HepG2 (cell line): Measurements from ENCODE around the gene DHTKD1.

Experiments
- EZH2 ChIP-seq: conservative IDR thresholded peaks from 2 replicates; pipeline ENCODE4 v1.6.1; 2012; ENCODE audit warnings: mild to moderate bottlenecking, low read depth, low read length, moderate library complexity
- MAZ ChIP-seq, 2 experiments: sonication (generic) in 1 of 2; formaldehyde crosslinking in 1 of 2; IDR thresholded peaks; 2 replicates each; pipeline versions ENCODE4 v1.5.0 to v1.6.1; 2012 to 2020; ENCODE audit warnings: low read depth in 2 of 2, mild to moderate bottlenecking in 2 of 2, borderline replicate concordance in 1 of 2, improper control_type of control experiment in 1 of 2, low read length in 1 of 2, missing genetic modification reagents in 1 of 2, moderate library complexity in 1 of 2
- MTF2 ChIP-seq: sonication (generic); formaldehyde crosslinking; IDR thresholded peaks from 2 replicates; pipeline ENCODE4 v1.5.0; 2020; ENCODE audit warnings: missing genetic modification reagents, borderline replicate concordance
- RXRB ChIP-seq: IDR thresholded peaks from 2 replicates; pipeline ENCODE4 v1.6.1; 2016; ENCODE audit warnings: borderline replicate concordance, missing genetic modification reagents, missing compliant biosample characterization
- TCF7L2 ChIP-seq: IDR thresholded peaks from 2 replicates; pipeline ENCODE4 v1.6.1; 2011; ENCODE audit warnings: mild to moderate bottlenecking, low read depth, low read length, moderate library complexity
- YY1 ChIP-seq: IDR thresholded peaks from 2 replicates; pipeline ENCODE4 v1.6.1; 2011; ENCODE audit warnings: low read length, low read depth, moderate library complexity, mild to moderate bottlenecking; ENCODE audit not compliant: insufficient read depth, insufficient replicate concordance
- ZFP1 ChIP-seq: IDR thresholded peaks from 2 replicates; pipeline ENCODE4 v1.6.1; 2016
- ZNF652 ChIP-seq: IDR thresholded peaks from 2 replicates; pipeline ENCODE4 v1.6.1; 2016; ENCODE audit warnings: low read depth, borderline replicate concordance
- ZNF670 ChIP-seq: sonication (generic); formaldehyde crosslinking; IDR thresholded peaks from 2 replicates; pipeline ENCODE4 v1.8.0; 2022; ENCODE audit warnings: mild to moderate bottlenecking, missing genetic modification reagents, borderline replicate concordance
- TF ChIP-seq, protein P1 (sequence below): IDR thresholded peaks from 2 replicates; pipeline ENCODE4 v1.6.1; 2012; ENCODE audit warnings: low read depth, low read length, improper control_type of control experiment
- TF ChIP-seq, protein P2 (sequence below): sonication (generic); formaldehyde crosslinking; IDR thresholded peaks from 2 replicates; pipeline ENCODE4 v1.5.0; 2020; ENCODE audit warnings: mild to moderate bottlenecking, missing genetic modification reagents, moderate library complexity
- TF ChIP-seq, protein P3 (sequence below): sonication (generic); formaldehyde crosslinking; IDR thresholded peaks from 2 replicates; pipeline ENCODE4 v1.4.0; 2020; ENCODE audit warnings: missing genetic modification reagents

DNA sequence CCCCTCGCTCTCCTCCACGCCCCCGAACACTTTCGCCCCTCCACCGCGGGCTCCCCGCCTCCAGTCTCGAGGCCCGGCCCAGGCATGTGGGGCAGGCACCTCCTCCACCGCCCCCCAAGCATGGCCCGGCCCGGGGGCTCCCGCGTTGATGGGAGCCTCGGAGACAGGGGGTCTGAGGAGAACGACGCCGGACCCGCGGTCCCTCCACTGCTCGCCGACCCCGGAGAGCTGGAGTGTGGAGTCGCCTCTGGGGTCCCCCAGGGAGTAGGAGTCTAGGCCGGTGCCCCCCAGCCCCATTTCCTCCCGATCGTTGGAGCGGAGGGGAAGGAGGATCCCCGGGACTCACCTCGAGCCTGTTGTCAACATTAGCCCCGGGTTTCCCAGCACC is 26.4 kb upstream of the DHTKD1 start:
- TF ChIP-seq TCF7L2 (no peak), YY1 (no peak), MTF2 (CRISPR knock-in tag) (no peak), ZFP1 (no peak), RXRB (CRISPR knock-in tag) (no peak; the same call in 1 of the 2 replicates), ZNF652 (CRISPR knock-in tag) (no peak), ZNF670 (CRISPR knock-in tag) (no peak), MAZ (IDR thresholded peaks at IDR 0.05; ENCODE audit: borderline replicate concordance, low read depth, low read length) (no peak), MAZ (CRISPR knock-in tag; IDR thresholded peaks at IDR 0.05; ENCODE audit: low read depth) (no peak), EZH2 (no peak)
- TF ChIP-seq, protein P1, sequence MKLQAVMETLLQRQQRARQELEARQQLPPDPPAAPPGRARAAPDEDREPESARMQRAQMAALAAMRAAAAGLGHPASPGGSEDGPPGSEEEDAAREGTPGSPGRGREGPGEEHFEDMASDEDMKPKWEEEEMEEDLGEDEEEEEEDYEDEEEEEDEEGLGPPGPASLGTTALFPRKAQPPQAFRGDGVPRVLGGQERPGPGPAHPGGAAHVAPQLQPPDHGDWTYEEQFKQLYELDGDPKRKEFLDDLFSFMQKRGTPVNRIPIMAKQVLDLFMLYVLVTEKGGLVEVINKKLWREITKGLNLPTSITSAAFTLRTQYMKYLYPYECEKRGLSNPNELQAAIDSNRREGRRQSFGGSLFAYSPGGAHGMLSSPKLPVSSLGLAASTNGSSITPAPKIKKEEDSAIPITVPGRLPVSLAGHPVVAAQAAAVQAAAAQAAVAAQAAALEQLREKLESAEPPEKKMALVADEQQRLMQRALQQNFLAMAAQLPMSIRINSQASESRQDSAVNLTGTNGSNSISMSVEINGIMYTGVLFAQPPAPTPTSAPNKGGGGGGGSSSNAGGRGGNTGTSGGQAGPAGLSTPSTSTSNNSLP = no peak
- TF ChIP-seq, protein P2, sequence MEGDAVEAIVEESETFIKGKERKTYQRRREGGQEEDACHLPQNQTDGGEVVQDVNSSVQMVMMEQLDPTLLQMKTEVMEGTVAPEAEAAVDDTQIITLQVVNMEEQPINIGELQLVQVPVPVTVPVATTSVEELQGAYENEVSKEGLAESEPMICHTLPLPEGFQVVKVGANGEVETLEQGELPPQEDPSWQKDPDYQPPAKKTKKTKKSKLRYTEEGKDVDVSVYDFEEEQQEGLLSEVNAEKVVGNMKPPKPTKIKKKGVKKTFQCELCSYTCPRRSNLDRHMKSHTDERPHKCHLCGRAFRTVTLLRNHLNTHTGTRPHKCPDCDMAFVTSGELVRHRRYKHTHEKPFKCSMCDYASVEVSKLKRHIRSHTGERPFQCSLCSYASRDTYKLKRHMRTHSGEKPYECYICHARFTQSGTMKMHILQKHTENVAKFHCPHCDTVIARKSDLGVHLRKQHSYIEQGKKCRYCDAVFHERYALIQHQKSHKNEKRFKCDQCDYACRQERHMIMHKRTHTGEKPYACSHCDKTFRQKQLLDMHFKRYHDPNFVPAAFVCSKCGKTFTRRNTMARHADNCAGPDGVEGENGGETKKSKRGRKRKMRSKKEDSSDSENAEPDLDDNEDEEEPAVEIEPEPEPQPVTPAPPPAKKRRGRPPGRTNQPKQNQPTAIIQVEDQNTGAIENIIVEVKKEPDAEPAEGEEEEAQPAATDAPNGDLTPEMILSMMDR (CRISPR knock-in tag) = no peak
- TF ChIP-seq, protein P3, sequence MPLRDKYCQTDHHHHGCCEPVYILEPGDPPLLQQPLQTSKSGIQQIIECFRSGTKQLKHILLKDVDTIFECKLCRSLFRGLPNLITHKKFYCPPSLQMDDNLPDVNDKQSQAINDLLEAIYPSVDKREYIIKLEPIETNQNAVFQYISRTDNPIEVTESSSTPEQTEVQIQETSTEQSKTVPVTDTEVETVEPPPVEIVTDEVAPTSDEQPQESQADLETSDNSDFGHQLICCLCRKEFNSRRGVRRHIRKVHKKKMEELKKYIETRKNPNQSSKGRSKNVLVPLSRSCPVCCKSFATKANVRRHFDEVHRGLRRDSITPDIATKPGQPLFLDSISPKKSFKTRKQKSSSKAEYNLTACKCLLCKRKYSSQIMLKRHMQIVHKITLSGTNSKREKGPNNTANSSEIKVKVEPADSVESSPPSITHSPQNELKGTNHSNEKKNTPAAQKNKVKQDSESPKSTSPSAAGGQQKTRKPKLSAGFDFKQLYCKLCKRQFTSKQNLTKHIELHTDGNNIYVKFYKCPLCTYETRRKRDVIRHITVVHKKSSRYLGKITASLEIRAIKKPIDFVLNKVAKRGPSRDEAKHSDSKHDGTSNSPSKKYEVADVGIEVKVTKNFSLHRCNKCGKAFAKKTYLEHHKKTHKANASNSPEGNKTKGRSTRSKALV (CRISPR knock-in tag) = no peak
